ENCODE measurements around the gene CXCL10.
A peak's percentile ranks its signal among the peaks of the same experiment; 100 is the strongest.
"Not testable (repeated sequence)": the region's sequence is repeated elsewhere in the genome, so short reads cannot be mapped to it uniquely, and the experiment has no call there.

The CXCL10 gene

GRCh38 chr4:76023389-76023788 is at the start of gene CXCL10:
CXCL10 (minus strand) TSS chr4:76023497; CDS start chr4:76023431, 66 bp downstream.
- H3K4me3 Mint-ChIP-seq: peak within 1 kb of the TSS; percentile 39
- peak; percentile 35 for ATAC-seq

GRCh38 chr4:76072760-76073159 is 49.5 kb upstream of the CXCL10 start:
- H3K9me3 Mint-ChIP-seq: no peaks in the 10 kb centered on the region
- no peaks in the 10 kb centered on the region for H3K27me3 Mint-ChIP-seq
- ATAC-seq (no peak), DNase-seq (no peak)
- H3K27ac Mint-ChIP-seq: no peak overlapping the region
- no peaks in the 10 kb centered on the region for H3K36me3 Mint-ChIP-seq (ENCODE audit: low read depth)
- no peaks in the 10 kb centered on the region for H3K4me1 Mint-ChIP-seq
- no peak overlapping the region for H3K4me3 Mint-ChIP-seq

More at GRCh38 chr4:76023389-76023788, at the start of gene CXCL10:
- peak within 1 kb of the TSS; percentile 67 for H3K27ac Mint-ChIP-seq
- H3K9me3 Mint-ChIP-seq: no peaks in the 10 kb centered on the region
- peaks cover 5% of the 10 kb centered on the region for H3K27me3 Mint-ChIP-seq
- peaks cover 31% of the 10 kb centered on the region for H3K4me1 Mint-ChIP-seq
- no peaks in the 10 kb centered on the region for H3K36me3 Mint-ChIP-seq (ENCODE audit: low read depth)
- DNase-seq: no peak

GRCh38 chr4:76067652-76068286 is 44.5 kb upstream of the CXCL10 start:
- ATAC-seq: peak; percentile 89
- DNase-seq: peak; percentile 74
- Mint-ChIP-seq H3K4me1 (no peaks in the 10 kb centered on the region), H3K27me3 (no peaks in the 10 kb centered on the region), H3K9me3 (no peaks in the 10 kb centered on the region), H3K27ac (no peak overlapping the region), H3K36me3 (ENCODE audit: low read depth) (no peaks in the 10 kb centered on the region), H3K4me3 (no peak overlapping the region)

GRCh38 chr4:76066546-76066945 is 43.2 kb upstream of the CXCL10 start:
- H3K4me3 Mint-ChIP-seq: no peak overlapping the region
- no peaks in the 10 kb centered on the region for H3K36me3 Mint-ChIP-seq (ENCODE audit: low read depth)
- ATAC-seq (no peak), DNase-seq (no peak)
- no peaks in the 10 kb centered on the region for H3K27me3 Mint-ChIP-seq
- H3K27ac Mint-ChIP-seq: no peak overlapping the region
- peaks cover 6% of the 10 kb centered on the region for H3K4me1 Mint-ChIP-seq
- H3K9me3 Mint-ChIP-seq: no peaks in the 10 kb centered on the region

GRCh38 chr4:76061982-76062381 is 38.7 kb upstream of the CXCL10 start:
- DNase-seq (no peak), ATAC-seq (no peak)
- H3K27me3 Mint-ChIP-seq: peaks cover 10% of the 10 kb centered on the region
- no peaks in the 10 kb centered on the region for H3K36me3 Mint-ChIP-seq (ENCODE audit: low read depth)
- no peaks in the 10 kb centered on the region for H3K9me3 Mint-ChIP-seq
- H3K27ac Mint-ChIP-seq: peak overlapping the region; percentile 17
- H3K4me1 Mint-ChIP-seq: peaks cover 49% of the 10 kb centered on the region
- H3K4me3 Mint-ChIP-seq: no peak overlapping the region

GRCh38 chr4:76061421-76061820 is 38.1 kb upstream of the CXCL10 start:
- no peaks in the 10 kb centered on the region for H3K36me3 Mint-ChIP-seq (ENCODE audit: low read depth)
- H3K27ac Mint-ChIP-seq: peak overlapping the region; percentile 2
- peaks cover 13% of the 10 kb centered on the region for H3K27me3 Mint-ChIP-seq
- ATAC-seq: no peak
- DNase-seq: no peak
- H3K4me3 Mint-ChIP-seq: no peak overlapping the region
- H3K4me1 Mint-ChIP-seq: peaks cover 50% of the 10 kb centered on the region
- H3K9me3 Mint-ChIP-seq: no peaks in the 10 kb centered on the region

GRCh38 chr4:76060506-76060905 is 37.2 kb upstream of the CXCL10 start:
- no peak for DNase-seq
- no peak for ATAC-seq
- Mint-ChIP-seq H3K36me3 (ENCODE audit: low read depth) (no peaks in the 10 kb centered on the region), H3K27me3 (peaks cover 19% of the 10 kb centered on the region), H3K4me3 (no peak overlapping the region), H3K4me1 (peaks cover 54% of the 10 kb centered on the region), H3K27ac (peak overlapping the region; percentile 34), H3K9me3 (no peaks in the 10 kb centered on the region)

- H3K27me3 Mint-ChIP-seq: peaks cover 21% of the 10 kb centered on the region
- ATAC-seq (peak; percentile 68), DNase-seq (no peak)
- H3K4me1 Mint-ChIP-seq: peaks cover 61% of the 10 kb centered on the region
- peak overlapping the region; percentile 9 for H3K4me3 Mint-ChIP-seq
- peak overlapping the region; percentile 34 for H3K27ac Mint-ChIP-seq
- H3K9me3 Mint-ChIP-seq: no peaks in the 10 kb centered on the region
- no peaks in the 10 kb centered on the region for H3K36me3 Mint-ChIP-seq (ENCODE audit: low read depth)
Observed at GRCh38 chr4:76059750-76060149, 36.5 kb upstream of the CXCL10 start.

- DNase-seq (no peak), ATAC-seq (no peak)
- H3K4me1 Mint-ChIP-seq: peaks cover 62% of the 10 kb centered on the region
- H3K9me3 Mint-ChIP-seq: no peaks in the 10 kb centered on the region
- H3K27ac Mint-ChIP-seq: peak overlapping the region; percentile 81
- no peaks in the 10 kb centered on the region for H3K36me3 Mint-ChIP-seq (ENCODE audit: low read depth)
- H3K4me3 Mint-ChIP-seq: peak overlapping the region; percentile 12
- H3K27me3 Mint-ChIP-seq: peaks cover 21% of the 10 kb centered on the region
Observed at GRCh38 chr4:76058888-76059426, 35.7 kb upstream of the CXCL10 start.

GRCh38 chr4:76058302-76058701 is 35.0 kb upstream of the CXCL10 start:
- ATAC-seq (peak; percentile 65), DNase-seq (no peak)
- peaks cover 21% of the 10 kb centered on the region for H3K27me3 Mint-ChIP-seq
- no peaks in the 10 kb centered on the region for H3K36me3 Mint-ChIP-seq (ENCODE audit: low read depth)
- H3K4me1 Mint-ChIP-seq: peaks cover 62% of the 10 kb centered on the region
- peak overlapping the region; percentile 81 for H3K27ac Mint-ChIP-seq
- peak overlapping the region; percentile 12 for H3K4me3 Mint-ChIP-seq
- no peaks in the 10 kb centered on the region for H3K9me3 Mint-ChIP-seq

- H3K27ac Mint-ChIP-seq: peak overlapping the region; percentile 45
- H3K36me3 Mint-ChIP-seq (ENCODE audit: low read depth): no peaks in the 10 kb centered on the region
- no peak for DNase-seq
- H3K4me3 Mint-ChIP-seq: no peak overlapping the region
- no peaks in the 10 kb centered on the region for H3K9me3 Mint-ChIP-seq
- peaks cover 16% of the 10 kb centered on the region for H3K27me3 Mint-ChIP-seq
- no peak for ATAC-seq
- H3K4me1 Mint-ChIP-seq: peaks cover 45% of the 10 kb centered on the region
Observed at GRCh38 chr4:76055421-76055820, 32.1 kb upstream of the CXCL10 start.

- Mint-ChIP-seq H3K4me1 (peaks cover 41% of the 10 kb centered on the region), H3K4me3 (no peak overlapping the region), H3K9me3 (no peaks in the 10 kb centered on the region), H3K36me3 (ENCODE audit: low read depth) (no peaks in the 10 kb centered on the region), H3K27ac (peak overlapping the region; percentile 45), H3K27me3 (peaks cover 15% of the 10 kb centered on the region)
- peak; percentile 84 for ATAC-seq
- no peak for DNase-seq
Observed at GRCh38 chr4:76055016-76055415, 31.7 kb upstream of the CXCL10 start.

- Mint-ChIP-seq H3K36me3 (ENCODE audit: low read depth) (no peaks in the 10 kb centered on the region), H3K27ac (no peak overlapping the region), H3K4me3 (no peak overlapping the region), H3K4me1 (peaks cover 28% of the 10 kb centered on the region), H3K9me3 (no peaks in the 10 kb centered on the region), H3K27me3 (peaks cover 18% of the 10 kb centered on the region)
- DNase-seq: no peak
- ATAC-seq: no peak
Observed at GRCh38 chr4:76053730-76054129, 30.4 kb upstream of the CXCL10 start.

GRCh38 chr4:76050560-76051050 is 27.3 kb upstream of the CXCL10 start:
- H3K27me3 Mint-ChIP-seq; H3K27ac Mint-ChIP-seq; H3K9me3 Mint-ChIP-seq; DNase-seq; H3K36me3 Mint-ChIP-seq (ENCODE audit: low read depth); H3K4me1 Mint-ChIP-seq; H3K4me3 Mint-ChIP-seq; ATAC-seq: not testable (repeated sequence)

- H3K27ac Mint-ChIP-seq; H3K4me3 Mint-ChIP-seq; ATAC-seq; H3K9me3 Mint-ChIP-seq; H3K4me1 Mint-ChIP-seq; H3K36me3 Mint-ChIP-seq (ENCODE audit: low read depth); DNase-seq; H3K27me3 Mint-ChIP-seq: not testable (repeated sequence)
Observed at GRCh38 chr4:76049860-76050416, 26.6 kb upstream of the CXCL10 start.
